ENCODE data around the gene THRB.
"Not testable (repeated sequence)": the region's sequence is repeated elsewhere in the genome, so short reads cannot be mapped to it uniquely, and the experiment has no call there.

THRB gene

DNA sequence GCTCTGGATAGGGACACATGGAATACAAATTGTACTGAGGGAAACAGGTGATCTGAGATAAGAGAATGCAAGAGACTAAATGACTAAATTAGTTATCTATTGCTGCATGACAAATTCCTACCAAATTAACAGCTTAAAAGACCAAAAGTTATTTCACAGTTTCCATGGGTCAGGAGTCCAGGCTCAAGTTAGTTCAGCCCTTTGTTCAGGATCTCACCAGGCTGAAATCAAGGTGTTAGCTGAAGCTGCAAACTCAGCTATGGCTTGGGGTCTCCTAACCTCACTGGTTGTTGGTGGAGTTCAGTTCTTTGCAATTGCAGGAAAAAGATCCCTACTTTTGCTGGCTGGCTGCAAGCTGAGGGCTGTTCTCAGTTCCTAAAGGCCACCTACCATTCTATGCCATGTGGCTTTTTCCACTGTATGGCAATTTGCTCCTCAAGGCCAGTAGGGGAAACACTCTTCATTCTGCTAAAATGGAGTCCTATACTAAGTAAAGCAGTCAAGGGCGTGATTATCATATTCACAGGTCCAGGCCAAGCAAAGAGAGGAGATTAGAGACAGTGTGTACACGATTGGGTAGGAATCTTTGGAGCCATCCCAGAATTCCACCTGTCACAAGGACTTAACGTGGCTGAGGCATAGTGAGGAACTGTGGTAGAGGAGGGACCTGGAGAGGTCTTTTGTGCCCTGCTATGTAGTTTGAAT, 53.7 kb downstream of the THRB start:
- no peak for DNase-seq

DNA sequence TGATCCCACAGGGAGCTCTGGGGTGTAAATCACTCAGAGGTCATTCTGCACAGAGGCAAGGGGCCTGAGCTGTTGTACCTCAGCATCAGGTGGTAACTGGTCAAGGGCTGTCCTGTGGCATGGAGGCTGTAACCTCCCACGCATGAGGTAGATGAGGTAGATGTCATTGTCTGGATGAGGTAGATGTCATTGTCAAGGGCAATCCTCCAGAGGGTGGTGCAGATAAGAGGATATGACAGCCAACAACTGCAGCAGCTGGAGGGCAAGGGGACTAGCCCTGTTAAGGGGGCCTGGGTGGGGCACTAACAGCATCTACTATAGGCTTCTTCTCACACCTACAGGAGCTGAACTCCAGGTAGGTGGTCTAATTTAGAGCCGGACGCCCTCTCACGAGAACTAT, 55.6 kb downstream of the THRB start:
- no peak for DNase-seq

DNA sequence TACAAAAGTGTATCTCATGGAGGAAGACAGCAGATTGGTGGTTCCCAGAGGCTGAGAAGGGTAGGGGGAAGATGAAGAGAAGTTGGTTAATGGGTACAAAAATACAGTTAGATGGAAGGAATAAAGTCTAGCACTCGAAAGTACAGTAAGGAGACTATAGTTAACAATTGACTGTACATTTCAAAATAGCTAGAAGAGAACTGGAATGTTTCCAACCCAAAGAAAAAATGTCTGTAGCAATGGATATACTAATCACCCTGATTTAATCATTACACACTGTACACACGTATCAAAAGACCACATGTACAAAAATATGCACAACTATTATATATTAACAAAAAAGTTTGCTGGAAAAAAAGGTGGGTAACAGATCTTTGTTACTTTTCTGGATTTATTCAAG, 57.3 kb downstream of the THRB start:
- no peak for DNase-seq

DNA sequence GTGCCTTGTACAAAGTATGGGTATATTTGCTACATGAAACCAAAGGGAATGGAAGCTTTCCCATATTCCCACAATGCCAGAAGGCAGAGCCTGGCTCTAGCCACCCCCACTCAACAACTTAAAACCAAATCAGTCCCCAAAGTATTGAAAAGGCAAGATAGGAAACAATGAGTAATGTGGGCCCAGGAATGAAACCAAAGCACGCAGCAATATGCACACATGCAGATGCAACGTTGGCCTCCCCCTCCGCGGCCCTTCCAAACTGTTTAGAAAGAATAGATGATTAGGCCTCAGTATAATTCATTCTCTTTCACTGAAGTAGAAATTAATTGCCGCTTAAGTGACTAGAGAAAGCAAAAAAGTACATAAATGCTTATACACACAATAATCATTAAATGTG, 59.1 kb downstream of the THRB start:
- no peak for DNase-seq

DNA sequence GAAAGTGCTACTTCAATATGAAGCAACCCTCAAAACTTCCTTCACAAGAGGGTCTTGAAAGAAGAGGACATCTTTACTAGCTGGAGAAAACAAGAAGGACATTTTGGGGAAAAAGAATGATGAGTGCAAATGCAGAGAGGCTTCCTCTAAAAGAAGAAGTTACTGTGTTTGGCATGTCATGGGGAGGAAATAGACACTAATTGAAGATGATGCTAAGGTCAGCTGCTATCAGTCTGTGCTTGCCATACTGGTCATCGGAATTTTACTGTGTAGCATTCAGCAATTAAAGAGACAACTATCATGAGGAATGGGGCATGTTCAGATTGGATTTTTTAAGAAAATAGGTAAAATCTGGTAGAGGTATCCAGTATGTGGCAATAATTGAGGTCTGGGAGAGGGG, 60.0 kb downstream of the THRB start:
- DNase-seq = no peak

DNA sequence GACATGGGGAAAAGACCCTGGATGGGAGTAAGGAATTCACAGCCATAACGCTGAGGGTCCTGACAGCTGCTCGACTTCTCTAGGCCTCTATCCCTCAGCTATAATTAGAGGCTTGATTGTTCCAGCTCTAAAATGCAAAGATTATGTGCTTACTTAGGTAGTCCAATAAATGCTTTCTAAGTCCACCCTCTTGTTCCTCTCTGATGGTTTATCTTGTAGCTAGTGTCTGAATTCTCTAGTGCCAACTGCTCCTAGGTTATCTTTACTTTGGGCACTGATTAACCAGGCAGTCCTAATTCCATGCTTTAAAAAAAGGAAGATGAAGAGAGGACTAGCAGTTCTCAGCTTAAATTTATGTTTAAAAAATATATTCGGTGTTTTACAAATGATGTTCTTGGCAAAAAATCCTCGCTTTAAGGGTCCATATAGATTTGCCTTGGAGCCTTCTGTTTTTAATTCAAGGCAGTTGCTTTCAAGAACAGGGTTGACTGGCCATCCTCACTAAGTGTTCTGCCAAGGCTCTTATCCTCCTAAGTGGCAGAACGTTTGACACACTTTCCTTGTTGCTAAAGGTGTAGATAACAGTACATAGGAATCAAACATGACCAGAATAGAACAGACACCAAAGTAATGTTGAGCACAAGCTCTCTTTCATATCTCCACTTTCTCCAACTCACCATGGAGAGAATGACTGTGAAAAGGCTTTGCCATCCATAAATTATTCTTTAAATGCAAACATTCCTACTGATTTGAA, 60.6 kb downstream of the THRB start:
- no peak for DNase-seq

DNA sequence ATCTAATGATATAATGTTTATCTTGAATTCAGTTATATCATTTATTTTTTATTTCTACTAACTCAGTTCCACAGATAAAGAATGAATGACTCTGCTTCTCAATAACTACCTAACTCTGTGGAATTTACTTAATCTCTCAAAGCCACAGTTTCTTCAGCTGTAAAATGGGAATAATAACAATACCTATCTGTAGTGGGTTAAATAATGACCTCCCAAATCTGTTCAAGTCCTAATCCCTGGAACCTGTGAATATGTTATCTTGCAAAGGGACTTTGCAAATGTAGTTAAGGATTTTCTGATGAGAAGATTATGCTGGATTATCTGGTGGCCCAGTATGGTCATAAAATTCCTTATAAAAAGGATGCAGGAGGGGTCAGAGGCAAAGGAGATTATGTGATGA, 61.7 kb downstream of the THRB start:
- no peak for DNase-seq

DNA sequence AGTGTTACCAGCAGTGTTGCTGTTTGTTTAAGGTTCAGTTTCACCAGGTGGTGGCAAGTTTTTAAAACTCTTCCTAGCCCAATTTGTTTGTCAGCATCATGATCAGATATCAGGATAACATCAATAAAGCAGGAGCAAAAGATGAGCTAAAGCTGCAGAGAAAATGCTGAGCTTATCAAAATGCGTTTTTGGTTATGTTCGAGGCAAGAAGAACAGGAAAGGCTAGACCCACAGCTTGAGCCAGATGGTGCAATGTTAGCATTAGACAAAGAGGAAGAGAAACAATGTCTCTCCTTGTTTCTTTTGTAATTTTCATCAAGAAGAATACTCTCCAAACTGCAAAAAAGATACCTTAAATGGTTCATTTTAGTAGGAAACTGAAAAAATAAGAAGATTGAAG, 66.2 kb downstream of the THRB start:
- DNase-seq = no peak

DNA sequence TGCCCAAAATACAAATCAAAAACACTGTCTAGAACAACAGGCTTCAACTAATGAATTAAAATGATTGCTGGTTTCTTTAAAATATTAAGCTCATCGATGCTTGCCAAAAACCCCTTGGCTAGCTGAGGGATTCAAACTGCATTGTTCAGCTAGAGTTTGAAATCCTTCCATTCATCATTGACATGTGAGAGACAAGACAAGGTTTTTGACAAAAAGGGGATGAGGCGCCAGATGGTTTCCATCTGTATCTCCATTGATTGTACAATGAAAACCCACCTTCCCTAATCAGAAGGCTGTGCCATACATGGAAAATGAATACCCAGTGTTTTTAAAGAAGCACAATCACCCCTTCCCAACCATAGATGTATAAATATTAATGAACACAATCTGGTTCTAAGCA, 67.8 kb downstream of the THRB start:
- DNase-seq = no peak

DNA sequence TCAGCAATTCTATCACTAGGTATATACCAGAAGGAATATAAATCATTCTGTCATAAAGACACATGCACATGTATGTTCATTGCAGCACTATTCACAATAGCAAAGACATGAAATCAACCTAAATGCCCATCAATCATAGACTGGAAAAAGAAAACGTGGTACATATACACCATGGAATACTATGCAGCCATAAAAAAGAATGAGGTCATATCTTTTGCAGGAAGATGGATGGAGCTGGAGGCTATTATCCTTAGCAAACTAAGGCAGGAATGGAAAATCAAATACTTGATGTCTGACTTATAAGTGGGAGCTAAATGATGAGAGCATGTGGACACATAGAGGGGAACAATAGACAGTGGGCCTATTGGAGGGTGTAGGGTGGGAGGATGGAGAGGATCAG, 73.8 kb downstream of the THRB start:
- DNase-seq = not testable (repeated sequence)

DNA sequence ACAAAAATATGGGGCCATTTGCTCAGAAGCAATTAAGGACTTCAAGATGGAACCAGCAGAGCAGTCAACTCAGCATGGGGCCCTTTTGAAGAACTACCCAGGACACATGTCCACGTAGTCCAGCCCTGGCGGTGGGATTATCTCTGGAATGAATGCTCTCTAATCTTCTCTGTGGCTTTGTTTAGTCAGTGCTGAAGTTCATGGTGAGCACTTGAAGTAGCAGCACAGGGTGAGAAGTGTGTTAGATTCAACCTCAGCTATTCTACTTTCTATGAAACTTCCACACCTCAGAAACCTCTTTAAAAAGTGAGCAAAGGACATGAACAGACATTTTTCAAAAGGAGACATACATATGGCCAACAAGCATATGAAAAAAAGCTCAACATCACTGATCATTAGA, 74.4 kb downstream of the THRB start:
- no peak for DNase-seq

DNA sequence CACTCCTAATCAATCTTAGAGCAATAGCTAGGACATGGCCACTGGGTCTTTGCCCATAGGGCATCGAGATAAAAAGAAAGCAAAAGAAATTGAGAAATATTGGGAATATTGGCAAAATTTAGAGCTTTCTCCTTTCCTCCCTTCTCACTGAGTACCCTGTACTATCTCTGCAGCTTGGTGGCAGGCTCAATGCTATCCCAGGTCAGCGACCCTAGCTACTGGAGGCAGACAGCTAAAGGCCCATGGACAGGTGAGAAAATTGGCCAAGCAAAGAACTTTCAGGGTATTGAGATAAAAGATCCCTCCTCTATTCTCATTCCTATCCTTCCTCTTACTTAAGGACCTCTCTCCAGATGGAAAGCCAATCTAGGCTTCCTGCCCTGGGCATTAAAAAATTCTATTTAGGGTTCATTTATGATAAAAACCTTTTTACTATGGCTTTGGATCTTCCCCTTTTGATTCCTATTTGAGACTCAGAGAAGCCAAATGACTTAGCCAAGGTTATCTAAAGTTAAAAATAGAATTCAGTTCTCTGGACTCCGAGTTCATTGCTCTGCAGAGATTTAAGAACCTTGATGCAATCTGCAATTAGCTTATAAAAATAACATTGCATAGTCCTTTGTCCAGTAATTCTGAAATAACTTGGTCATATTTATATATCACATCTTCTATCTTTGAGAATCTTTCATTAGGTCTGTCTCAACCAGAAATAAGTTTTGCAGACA, 75.4 kb downstream of the THRB start:
- DNase-seq = no peak

DNA sequence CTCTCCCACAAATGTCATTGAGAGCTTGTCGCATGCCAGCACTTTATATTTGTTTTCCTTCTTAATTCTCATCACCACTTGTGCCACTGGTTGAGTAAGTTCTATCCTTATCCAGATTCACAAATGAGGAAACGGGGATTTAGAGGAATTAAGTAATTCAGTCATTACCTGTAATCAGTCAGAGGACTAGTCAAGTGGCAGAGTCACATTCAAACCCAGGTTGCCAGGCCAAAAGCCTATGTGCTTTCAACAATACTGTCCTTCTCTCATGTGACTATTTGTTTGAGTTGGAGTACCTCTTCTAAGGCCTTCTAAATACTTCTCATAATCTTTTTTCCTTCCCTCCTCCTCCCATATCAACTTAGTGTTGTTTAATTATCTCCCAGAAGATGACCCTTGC, 76.9 kb downstream of the THRB start:
- no peak for DNase-seq

DNA sequence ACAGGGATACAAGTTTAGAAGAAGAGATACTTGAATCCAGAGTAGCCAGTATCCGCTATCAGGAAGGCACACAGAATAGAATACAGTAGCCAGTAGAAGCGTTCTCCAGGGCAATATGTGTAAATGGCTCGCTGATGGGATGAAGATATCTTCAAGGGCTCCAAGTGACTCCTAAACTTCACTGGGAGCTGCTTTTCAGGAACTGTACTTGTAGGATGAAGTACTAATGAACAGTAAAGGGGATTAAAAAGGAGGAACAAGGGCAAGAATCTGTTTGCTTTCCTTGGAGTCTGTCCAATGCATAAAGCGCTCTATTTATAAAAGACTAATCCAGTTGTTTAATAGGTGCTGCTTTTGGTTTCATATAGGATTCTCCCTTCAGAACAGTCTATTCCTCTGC, 78.4 kb downstream of the THRB start:
- no peak for DNase-seq

DNA sequence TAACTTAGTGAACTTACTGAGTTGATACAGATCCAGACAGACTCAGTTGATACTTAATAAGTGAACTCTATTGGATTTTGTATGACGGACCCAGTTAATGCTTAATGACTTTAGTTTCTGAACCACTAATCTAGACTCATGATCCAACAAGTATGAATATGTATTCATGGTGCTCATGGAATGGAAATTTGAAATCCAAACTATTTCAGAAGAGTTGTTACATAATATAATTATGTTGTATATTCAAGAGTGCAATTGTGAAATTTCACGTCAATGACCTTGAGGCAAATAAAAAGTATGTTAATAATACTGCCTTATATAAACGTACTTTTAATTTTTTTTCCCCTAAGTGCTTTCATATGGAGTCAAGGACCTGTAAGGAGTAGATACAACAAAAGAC, 78.8 kb downstream of the THRB start:
- no peak for DNase-seq

DNA sequence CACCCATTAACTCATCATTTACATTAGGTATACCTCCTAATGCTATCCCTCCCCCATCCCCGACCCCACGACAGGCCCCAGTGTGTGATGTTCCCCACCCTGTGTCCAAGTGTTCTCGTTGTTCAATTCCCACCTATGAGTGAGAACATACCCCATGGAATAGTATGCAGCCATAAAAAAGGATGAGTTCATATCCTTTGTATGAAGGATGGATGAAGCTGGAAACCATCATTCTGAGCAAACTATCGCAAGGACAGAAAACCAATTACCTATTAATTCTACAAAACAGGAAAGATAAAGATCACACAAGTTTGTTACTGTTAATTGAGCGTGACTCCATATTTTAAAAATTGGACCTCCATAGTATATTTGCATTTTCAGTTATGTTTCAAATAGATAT, 81.0 kb downstream of the THRB start:
- DNase-seq = not testable (repeated sequence)

DNA sequence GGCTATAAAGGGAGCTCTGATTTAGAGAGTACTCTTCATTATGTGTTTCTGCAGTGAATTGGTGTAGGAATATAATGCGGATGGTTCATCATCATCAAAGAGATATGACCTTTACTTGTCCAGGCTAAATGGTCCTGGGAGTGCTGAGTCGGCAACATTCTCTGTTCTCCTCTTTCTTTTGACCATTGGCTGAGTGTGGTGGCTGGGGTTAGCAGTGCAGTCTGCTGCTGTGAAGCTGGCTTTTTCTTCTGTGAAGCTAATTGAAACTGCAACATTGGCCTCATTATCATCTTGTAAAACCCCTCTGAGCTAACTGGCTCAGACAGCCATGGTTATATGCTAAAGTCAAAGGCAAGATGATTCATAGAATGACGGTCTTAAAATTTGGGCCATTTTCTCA, 83.8 kb downstream of the THRB start:
- no peak for DNase-seq

DNA sequence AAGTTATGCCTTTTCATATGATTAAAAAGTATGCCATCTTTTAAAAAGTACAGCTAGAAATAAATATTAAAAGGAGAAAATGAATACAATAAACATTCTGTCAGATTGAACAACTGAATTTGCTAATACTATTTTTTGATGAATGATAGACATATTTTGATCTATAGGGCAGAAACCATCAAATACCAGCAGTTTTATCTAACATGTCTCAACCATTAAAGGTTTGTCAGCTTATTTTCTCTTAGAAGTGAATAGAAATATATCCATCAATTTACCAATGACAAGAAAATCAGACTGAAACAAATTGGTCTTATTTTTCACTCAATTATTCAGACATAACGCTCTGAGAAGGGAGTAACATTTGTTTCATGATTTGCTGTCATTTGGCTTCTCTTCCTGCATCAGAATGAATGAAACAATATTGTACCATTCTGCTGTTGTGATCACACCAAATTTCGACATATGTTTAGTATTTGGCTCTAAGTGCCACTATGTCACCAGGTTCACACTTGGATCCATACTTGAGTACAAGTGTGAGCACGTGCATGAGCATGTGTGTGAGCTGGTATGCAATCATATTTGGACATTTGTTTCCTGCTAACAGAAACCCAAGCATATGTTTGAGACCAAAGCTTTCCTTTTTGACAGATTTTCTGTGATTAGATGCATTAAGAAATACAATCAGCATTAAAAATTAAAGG, 86.5 kb downstream of the THRB start:
- DNase-seq = no peak

DNA sequence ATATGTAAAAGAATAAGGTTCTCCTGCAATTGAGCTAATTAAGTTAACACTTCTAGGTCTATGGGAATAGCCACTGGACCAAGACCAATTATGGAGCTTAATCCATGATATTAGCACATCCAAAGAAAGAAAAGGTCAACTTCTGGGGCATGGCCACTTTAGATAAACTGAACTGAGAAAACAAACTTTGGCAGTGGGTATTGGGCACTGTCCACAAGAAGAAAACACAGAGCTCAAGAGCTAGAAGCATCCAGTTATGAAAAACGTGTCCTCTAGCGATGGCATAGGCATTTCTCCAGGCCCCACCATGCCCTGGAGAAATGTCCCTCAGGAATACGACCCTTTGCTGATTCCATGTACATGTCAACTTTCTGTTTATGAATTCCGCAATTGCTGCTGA, 87.8 kb downstream of the THRB start:
- no peak for DNase-seq

DNA sequence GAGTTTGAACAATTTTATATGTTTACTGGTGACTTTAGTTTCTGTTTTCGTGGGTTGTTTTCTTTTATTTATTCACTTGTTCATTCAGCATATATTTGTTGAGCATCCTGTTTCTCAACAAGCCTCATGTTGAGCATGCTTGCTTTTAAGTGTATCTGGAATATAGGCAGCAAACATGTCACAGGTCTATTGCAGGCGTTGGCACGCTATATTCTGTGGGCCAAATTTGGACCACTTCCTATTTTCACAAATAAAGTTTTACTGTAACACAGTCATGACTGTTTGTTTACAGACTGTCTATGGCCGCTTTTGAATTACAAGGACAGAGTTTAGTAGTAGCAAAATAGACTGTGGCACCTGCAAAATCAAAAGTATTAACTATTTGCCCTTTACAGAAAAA, 89.6 kb downstream of the THRB start:
- no peak for DNase-seq

DNA sequence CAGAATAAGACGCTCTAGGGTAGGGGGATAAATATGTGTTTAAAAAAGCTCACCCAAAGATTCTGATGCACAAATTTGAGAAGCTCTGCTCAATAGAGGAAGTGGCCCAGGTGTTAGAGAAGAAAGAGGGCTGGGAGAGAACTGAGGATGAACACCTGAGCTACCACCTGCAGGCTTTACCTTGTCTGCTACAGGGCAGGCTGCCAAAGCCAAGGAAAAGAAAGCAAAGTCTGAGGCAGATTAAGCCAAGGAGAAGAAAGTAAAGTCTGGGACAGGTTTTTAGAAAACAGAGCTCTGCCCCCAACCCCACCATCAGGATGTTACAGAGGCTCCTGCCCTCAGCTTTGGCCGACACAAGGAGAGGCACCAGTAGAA, 92.9 kb downstream of the THRB start:
- DNase-seq = no peak

DNA sequence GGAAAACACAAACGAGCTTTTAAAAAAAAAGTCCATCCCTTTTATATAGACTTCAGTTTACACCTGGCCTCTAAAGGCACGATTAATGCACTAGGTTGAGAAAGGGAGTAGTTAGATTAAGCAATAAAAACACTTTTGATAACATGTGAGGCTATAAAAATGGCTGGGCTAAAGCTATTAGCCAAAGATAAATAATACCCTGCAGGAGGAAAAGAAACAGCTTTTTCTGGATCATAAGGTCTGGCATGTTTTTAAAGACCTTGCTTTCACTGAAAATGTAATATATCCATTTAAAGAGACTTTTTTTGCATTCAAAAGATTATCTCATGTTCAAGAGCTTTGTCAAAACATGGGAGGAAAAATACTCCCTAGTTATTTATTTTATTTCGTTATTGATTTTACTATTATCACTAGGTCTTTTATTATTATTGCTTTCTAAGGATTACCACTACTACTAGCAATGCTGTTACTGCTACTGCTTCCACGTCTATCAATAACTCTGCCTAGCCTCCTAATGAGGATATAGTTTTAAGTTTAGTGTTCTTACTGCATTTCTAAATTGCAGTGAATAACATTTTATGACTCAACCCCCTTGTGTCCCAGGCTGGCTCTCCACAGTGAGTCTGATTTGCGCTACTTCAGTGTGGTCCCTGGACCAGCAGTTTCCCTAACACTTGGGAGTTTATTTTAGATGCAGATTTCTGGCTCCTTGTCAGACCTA, 93.4 kb downstream of the THRB start:
- DNase-seq = no peak

DNA sequence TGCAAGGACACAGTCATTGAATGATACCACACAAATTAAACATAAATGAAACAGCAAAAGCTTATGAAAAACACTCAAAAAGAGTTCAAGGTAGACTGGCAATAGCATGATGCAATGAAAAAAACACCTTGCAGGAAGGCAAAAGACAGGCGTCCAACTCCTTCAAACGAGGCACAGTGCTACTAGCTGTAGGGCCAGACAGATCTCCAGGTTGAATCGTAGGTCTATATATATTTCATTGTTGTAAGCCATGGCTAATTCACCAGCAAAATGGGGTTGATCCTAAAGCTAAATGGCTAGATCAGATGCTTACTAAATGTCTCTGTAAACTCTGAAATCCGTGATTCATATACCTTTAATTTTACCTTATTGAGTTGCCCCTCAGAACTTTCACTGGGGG, 94.2 kb downstream of the THRB start:
- DNase-seq = no peak

All from stimulated activated CD4-positive, alpha-beta T cell treated with anti-CD3 and anti-CD28 coated beads, Interleukin-4, amount 100 ng/mL, for 1 hour (primary cell).